Stimulated activated CD4-positive, alpha-beta T cell treated with anti-CD3 and anti-CD28 coated beads, Interleukin-15, amount 100 ng/mL, for 24 hours (primary cell): ENCODE data around the gene CLNK.
A peak's percentile ranks its signal among the peaks of the same experiment; 100 is the strongest.

ENCODE experiments used
- DNase-seq: peaks from one replicate; pipeline ENCODE4 v3.0.0-alpha.2; 2020

The CLNK gene

DNA sequence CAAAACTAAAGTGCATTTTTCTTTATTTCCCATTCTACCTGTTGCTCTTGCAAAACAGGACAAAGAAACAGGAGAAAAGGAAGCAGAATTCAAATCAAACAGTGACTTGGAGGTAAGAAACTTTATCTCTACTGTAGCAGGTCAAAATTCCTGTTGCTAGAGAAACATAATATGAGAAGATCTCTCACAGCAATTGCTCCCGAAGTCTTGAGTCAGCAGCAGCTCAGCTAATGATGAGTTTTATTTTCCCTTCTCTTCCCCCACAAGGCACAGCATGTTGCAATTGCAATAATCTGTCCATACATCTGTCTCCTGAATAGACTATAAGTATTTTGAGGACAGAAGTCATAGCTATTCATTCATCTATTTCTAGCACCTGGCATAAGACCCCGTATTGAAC is 112.7 kb downstream of the CLNK start:
- DNase-seq: no peak

GRCh38 chr4:10569491-10569890 is 115.1 kb downstream of the CLNK start:
- DNase-seq: no peak

GRCh38 chr4:10567766-10568165 is 116.8 kb downstream of the CLNK start:
- DNase-seq: no peak

- DNase-seq: no peak
Measured at GRCh38 chr4:10565166-10565780, 119.3 kb downstream of the CLNK start.

DNA sequence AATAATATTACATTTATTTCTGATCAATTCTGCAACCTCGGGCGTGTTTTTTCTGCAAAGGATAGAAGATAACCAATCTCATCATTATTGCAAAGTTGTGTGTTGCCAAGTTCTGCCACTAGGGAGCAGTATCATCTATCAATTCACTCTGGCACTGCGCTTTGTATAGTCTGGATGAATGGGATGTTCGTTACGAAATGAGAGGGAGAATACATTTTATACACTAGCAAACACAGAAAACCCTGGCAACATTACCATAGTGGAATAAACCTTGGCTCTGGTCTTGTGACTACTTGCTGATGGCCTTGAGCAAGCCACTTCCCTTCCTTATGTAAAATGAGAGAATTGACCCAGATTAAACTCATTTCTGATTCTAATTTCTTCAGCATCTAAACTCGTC is 129.9 kb downstream of the CLNK start:
- peak; percentile 57 for DNase-seq

DNA sequence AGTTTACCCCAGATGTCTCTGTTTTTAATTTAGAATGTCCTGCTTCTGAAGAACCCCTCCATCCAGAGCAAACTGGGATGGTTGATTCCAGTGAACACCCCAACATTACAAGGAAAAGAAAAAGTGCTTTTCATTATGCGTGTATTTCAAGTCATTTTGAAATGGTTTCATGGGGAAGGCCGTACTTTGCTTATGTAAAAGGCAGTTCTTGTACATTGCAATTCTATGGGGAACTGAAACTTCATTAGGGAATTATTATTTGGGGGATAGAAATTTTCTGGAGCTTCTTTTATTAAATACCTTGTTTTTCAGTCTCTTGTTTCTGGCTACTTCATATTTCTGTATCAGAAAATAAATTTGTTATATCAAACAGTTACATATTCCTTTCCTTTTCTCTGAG is 130.4 kb downstream of the CLNK start:
- DNase-seq: no peak

DNA sequence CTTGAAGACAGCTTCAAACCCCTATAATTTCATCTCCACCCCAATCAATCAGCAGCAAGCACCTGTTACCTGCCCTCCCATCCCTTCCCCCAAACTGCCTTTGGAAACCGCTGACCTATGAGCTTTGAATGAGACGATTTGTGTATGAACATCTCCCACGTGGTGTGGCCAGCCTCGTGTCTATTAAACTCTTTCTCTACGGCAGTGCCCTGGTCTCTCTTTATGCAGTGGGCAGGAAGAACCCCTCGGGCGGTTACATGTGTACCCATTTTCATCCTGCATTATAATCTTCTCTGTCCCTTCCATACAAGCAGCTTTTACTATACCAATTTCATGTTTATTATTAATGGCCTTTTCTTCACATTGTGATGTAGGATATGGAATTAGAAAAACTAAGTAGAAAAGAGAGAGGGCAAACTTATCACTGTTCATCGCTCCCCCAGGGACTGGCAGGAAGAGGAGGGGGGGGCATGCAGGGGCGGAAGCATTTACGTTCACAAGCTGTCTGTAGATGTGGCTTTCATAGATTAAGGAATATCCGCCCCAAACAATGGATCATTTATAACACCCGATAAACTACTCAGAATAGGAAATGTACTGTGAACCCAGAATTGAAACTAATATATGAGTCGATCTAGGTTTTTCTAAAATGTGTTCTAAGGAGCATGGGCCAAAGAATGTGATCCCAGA is 131.8 kb downstream of the CLNK start:
- DNase-seq: no peak

DNA sequence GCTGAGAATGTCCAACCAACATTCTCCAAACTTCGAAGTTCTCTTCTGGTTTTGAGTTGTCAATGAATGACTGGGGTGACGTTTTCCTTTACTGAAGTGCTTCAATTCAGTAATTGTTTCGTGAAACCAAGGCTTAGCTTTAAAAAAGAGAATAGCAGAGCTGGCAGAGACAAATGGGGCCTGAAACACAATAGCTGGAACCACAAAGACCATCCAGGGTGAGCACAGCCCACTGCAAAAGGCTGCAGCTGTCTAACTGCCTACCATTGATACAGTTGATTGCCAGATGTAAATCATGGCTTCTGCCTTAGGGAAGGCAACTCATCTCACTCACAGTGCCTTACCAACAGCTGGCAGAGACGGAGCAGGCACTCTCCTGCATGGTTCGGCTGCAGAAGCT is 148.7 kb downstream of the CLNK start:
- no peak for DNase-seq

- no peak for DNase-seq
Measured at GRCh38 chr4:10534820-10535219, 149.7 kb downstream of the CLNK start.

- DNase-seq: no peak
Measured at GRCh38 chr4:10532155-10532554, 152.4 kb downstream of the CLNK start.

DNA sequence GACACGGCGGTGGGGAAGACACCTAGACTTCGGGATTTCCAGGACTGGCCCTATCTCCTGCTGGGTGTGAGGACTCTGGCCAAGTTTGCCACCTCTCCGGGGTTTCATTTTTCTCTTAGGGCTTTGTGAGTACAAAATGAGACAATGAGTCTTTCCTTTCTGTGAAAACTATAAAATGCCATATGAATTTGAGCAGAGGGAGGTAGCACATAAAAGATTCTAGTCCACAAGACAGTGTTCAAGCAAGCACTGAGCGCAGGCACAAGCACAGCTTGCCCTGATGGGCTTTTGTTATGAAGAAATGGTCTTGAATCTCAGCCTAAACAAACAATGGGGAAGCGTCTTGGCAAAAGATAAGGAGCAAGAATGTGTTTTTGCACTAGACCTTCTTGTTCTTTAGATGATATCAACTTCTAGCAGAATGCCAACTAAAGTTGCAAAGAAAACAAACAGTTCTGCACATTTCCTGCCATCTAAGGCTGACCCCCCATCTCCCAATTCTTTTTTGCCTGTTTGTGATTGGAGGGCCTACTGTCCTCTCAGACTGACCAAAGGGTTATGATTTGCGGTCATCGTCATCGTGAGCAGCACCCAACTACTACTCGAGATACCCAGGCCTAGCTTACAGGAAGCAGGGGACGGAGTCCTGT is 154.3 kb downstream of the CLNK start:
- DNase-seq: no peak

GRCh38 chr4:10529291-10530136 is 155.1 kb downstream of the CLNK start:
- DNase-seq: no peak

DNA sequence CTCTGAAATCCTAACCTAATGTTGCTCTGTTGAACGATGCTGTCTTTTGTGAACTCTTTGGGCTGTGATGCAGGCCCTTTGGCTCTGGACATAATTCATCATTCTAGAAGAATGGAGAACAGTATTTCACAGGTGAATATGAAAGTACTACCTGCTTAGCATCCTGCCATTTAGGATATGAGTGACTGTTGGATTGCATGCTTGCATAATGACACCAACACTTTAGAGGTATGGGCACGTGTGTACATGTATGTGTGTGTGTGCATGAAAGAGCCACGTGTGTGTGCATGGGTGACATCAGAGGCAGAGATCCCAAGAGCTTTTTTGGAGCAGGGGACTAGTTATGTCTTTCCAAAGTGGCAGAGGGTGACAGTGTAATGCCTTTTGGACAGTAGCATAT is 157.1 kb downstream of the CLNK start:
- no peak for DNase-seq

- no peak for DNase-seq
Measured at GRCh38 chr4:10526429-10527222, 157.9 kb downstream of the CLNK start.

- no peak for DNase-seq
Measured at GRCh38 chr4:10524196-10524833, 160.3 kb downstream of the CLNK start.

DNA sequence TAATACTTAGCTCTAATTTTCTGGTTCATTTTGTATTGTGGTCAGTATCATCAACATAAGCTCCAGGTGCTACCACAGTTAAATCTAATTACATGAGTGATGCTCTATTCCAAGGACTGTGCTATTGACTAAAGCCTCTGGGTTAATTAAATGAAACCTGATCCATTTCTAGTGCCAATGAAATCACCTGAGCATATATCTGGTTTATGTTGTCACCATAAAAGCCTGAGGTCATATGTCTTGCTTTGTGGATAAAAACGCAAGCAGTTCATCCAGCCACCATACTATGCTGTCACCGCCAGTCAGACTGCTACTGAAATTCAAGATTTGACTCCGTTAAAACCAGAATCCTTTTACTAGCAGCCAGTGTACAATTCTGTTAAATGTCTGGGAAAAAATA is 163.1 kb downstream of the CLNK start:
- DNase-seq: no peak

- no peak for DNase-seq
Measured at GRCh38 chr4:10509733-10510132, 174.8 kb downstream of the CLNK start.

GRCh38 chr4:10506077-10506476 is 178.5 kb downstream of the CLNK start:
- no peak for DNase-seq

- no peak for DNase-seq
Measured at GRCh38 chr4:10504570-10505179, 179.9 kb downstream of the CLNK start.

- DNase-seq: no peak
Measured at GRCh38 chr4:10502717-10503116, 181.9 kb downstream of the CLNK start.

DNA sequence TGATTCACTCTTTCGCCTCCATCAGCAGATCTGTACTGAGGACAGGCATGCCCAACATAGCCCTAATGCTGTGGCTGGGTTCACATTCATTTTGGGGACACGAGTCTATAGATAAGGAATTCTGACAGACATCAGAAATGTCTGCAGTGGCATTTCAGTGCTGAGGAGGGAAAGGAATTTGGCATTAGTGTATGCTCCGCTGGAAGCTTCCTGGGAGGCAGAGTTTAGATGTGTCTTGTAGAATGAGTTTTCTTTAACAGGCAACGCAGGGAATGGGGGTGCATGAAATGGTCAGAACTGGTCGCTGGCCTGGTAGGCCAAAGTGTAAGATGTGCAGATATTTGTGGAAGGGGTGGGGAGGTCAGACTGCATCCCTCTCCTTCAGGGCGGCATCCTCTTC is 183.8 kb downstream of the CLNK start:
- DNase-seq: no peak

DNA sequence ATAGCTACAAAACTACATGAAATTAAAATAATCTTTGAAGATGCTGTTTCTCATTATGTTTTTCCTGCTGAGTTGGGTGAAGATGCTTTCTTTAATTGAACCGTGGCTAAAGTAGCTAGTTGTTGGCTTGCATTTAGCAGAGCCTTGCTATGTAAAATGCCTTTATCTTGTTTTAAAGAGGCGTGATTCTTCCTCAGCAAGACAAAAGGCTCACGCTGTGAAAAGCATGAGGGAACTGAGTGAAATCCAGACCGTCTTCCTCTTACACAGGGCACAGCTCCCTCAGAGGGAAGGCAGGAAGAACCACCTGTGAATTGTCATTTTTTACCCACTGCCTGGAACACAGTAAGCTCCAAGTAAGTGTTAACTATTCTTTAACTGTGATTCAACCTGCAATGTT is 188.4 kb downstream of the CLNK start:
- DNase-seq: no peak
